KMS-11 (cell line): ENCODE results near the gene MAP4.

Source experiments
- H2AFZ ChIP-seq: fragments of 200-600 bp; sonication (generic); 2 replicates; pipeline ENCODE4 v1.6.1; 2016; ENCODE audit warnings: antibody characterized with exemption, mixed run types, low read depth
- H3K27ac ChIP-seq: fragments of 200-600 bp; sonication (generic); 2 replicates; pipeline ENCODE4 v1.6.1; 2016; ENCODE audit warnings: mild to moderate bottlenecking, mixed run types
- H3K27me3 ChIP-seq: fragments of 200-600 bp; sonication (generic); 2 replicates; pipeline ENCODE4 v1.6.1; 2017; ENCODE audit warnings: mild to moderate bottlenecking, low read depth, mixed run types, moderate library complexity; ENCODE audit not compliant: insufficient read depth
- H3K36me3 ChIP-seq: fragments of 200-600 bp; sonication (generic); 2 replicates; pipeline ENCODE4 v1.6.1; 2017; ENCODE audit warnings: mild to moderate bottlenecking, mixed run types; ENCODE audit not compliant: insufficient read depth
- H3K4me1 ChIP-seq: fragments of 200-600 bp; sonication (generic); 2 replicates; pipeline ENCODE4 v1.6.1; 2016; ENCODE audit warnings: mild to moderate bottlenecking, low read depth, mixed run types; ENCODE audit not compliant: poor library complexity, severe bottlenecking
- H3K4me2 ChIP-seq: fragments of 200-600 bp; sonication (generic); 2 replicates; pipeline ENCODE4 v1.7.0; 2016; ENCODE audit warnings: mild to moderate bottlenecking, mixed run types
- H3K4me3 ChIP-seq: fragments of 200-600 bp; sonication (generic); IDR thresholded peaks from 2 replicates; pipeline ENCODE4 v1.6.1; 2017; ENCODE audit warnings: low read depth, low read length, mixed read lengths; ENCODE audit not compliant: insufficient read depth
- H3K79me2 ChIP-seq: fragments of 200-600 bp; sonication (generic); 2 replicates; pipeline ENCODE4 v1.6.1; 2016; ENCODE audit warnings: low read depth, mixed run types; ENCODE audit not compliant: insufficient read depth
- H3K9ac ChIP-seq: fragments of 200-600 bp; sonication (generic); 2 replicates; pipeline ENCODE4 v1.6.1; 2016; ENCODE audit warnings: mild to moderate bottlenecking, mixed run types
- H4K20me1 ChIP-seq: fragments of 200-600 bp; sonication (generic); 2 replicates; pipeline ENCODE4 v1.6.1; 2016; ENCODE audit warnings: mild to moderate bottlenecking, mixed run types; ENCODE audit not compliant: insufficient read depth
- TF ChIP-seq, protein P1 (sequence below): fragments of 200-600 bp; sonication (generic); conservative IDR thresholded peaks from 2 replicates; pipeline ENCODE4 v1.6.1; 2017; ENCODE audit warnings: low read depth, mild to moderate bottlenecking, antibody characterized with exemption, low read length, moderate library complexity, mixed read lengths

The MAP4 gene

DNA sequence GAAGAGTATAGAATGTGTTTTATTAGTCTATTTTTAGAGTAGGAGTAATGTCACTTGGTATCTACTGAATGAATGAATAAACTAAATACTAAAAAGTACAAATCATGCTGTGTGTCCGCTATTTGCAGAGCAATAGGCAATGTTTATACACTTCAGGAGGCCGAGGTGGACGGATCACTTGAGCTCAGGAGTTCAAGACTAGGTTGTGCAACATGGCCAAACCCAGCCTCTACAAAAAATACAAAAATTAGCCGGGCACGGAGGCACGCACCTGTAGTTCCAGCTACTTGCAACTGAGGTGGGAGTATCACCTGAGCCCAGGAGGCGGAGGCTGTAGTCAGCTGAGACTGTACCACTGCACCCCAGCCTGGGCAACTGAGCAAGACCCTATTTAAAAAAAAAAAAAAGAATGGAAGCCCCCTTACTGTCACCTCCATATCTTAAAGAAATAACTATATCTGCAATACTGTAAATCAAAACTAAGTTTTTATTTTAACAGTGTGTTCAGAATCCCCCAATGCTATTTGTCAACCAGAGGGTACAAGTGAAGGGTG lies 114.9 kb downstream of the MAP4 start:
- no peaks in the 10 kb centered on the region for H3K79me2 ChIP-seq
- no peak overlapping the region for H3K27ac ChIP-seq
- TF ChIP-seq, protein P1, sequence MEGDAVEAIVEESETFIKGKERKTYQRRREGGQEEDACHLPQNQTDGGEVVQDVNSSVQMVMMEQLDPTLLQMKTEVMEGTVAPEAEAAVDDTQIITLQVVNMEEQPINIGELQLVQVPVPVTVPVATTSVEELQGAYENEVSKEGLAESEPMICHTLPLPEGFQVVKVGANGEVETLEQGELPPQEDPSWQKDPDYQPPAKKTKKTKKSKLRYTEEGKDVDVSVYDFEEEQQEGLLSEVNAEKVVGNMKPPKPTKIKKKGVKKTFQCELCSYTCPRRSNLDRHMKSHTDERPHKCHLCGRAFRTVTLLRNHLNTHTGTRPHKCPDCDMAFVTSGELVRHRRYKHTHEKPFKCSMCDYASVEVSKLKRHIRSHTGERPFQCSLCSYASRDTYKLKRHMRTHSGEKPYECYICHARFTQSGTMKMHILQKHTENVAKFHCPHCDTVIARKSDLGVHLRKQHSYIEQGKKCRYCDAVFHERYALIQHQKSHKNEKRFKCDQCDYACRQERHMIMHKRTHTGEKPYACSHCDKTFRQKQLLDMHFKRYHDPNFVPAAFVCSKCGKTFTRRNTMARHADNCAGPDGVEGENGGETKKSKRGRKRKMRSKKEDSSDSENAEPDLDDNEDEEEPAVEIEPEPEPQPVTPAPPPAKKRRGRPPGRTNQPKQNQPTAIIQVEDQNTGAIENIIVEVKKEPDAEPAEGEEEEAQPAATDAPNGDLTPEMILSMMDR: no peak
- no peaks in the 10 kb centered on the region for H3K27me3 ChIP-seq
- H4K20me1 ChIP-seq: no peaks in the 10 kb centered on the region
- no peak overlapping the region for H3K4me3 ChIP-seq
- H3K4me2 ChIP-seq: no peak overlapping the region
- no peak overlapping the region for H3K9ac ChIP-seq
- no peaks in the 10 kb centered on the region for H3K4me1 ChIP-seq
- H3K36me3 ChIP-seq: no peaks in the 10 kb centered on the region
- H2AFZ ChIP-seq: no peak overlapping the region

DNA sequence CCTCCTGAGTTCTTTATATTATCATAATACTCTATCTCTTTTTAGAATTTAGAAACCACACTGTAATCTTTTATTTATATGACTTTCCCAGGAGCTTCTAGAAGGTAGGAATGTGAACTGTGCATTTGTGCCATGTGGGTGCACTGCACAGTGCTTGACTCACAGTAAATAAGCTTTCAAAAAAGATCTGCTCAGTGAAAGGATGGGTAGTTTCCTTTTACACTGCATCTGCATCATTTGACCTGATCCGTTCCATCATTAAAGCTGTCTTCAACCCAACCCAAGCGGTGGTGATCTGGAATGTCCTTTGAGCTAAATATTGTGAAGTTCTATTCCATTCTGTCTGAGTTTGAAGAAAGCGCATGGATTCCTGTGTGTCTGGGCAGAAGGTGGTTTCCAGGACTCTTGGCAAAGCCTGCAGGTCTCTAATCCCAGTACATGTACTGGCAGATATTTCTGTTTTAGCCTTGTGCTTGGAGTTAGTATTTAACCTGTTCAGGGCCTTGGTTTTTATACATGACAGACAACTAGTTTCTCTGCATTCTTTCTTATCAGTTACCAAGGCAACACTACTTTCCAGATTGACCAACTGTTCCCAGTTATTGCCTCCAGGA lies 116.6 kb downstream of the MAP4 start:
- Histone ChIP-seq H3K27ac (no peak overlapping the region), H3K36me3 (no peaks in the 10 kb centered on the region), H4K20me1 (no peaks in the 10 kb centered on the region), H3K4me3 (no peak overlapping the region), H3K79me2 (no peaks in the 10 kb centered on the region), H3K27me3 (no peaks in the 10 kb centered on the region), H2AFZ (no peak overlapping the region), H3K4me2 (no peak overlapping the region), H3K4me1 (no peaks in the 10 kb centered on the region), H3K9ac (no peak overlapping the region)
- TF ChIP-seq, protein P1: no peak

DNA sequence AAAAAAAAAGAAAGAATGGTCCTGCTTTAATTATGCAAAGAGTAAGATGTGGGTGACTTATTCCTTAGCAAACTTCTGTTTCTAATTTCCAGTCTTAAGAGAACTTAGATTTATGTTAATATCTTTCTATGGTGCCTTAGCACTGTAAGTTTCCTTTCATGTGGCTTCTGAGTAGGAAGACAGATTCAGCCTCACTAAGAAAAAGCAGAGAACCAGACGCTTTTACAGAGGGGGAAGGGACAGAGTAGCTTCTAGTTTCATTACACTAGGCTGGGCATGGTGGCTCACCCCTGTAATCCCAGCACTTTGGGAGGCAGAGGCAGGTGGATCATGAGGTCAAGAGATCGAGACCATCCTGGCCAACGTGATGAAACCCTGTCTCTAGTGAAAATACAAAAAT lies 118.3 kb downstream of the MAP4 start:
- Histone ChIP-seq H3K79me2 (no peaks in the 10 kb centered on the region), H3K4me1 (no peaks in the 10 kb centered on the region), H3K4me3 (no peak overlapping the region), H3K36me3 (no peaks in the 10 kb centered on the region), H3K27me3 (no peaks in the 10 kb centered on the region), H3K9ac (no peak overlapping the region), H2AFZ (no peak overlapping the region), H3K4me2 (no peak overlapping the region), H3K27ac (no peak overlapping the region), H4K20me1 (no peaks in the 10 kb centered on the region)
- TF ChIP-seq, protein P1: no peak

DNA sequence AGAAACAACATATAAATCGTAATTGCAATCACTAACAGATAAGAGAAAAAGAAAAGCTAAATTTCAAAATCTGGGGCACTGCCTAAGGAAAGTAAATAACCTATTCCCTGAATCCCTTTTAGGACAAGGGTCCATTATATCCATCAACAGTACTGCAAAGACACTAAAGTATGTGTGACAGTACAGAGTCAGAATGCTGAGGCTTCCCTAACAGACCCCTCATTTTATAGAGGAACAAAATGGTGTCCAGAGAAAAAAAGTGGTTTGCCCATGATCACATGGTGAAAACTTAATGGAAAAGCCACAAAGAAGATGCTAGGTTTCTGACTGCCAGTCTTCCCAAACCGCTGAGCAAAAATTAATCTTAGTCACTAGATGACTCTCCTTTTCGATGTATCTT lies 119.5 kb downstream of the MAP4 start:
- H3K36me3 ChIP-seq: no peaks in the 10 kb centered on the region
- H3K4me3 ChIP-seq: no peak overlapping the region
- H2AFZ ChIP-seq: no peak overlapping the region
- H3K27ac ChIP-seq: no peak overlapping the region
- TF ChIP-seq, protein P1: no peak
- H3K9ac ChIP-seq: no peak overlapping the region
- H3K79me2 ChIP-seq: no peaks in the 10 kb centered on the region
- H3K4me1 ChIP-seq: no peaks in the 10 kb centered on the region
- no peaks in the 10 kb centered on the region for H3K27me3 ChIP-seq
- H4K20me1 ChIP-seq: no peaks in the 10 kb centered on the region
- no peak overlapping the region for H3K4me2 ChIP-seq
